Measurements from ENCODE around the gene PRKCB.
"Not testable (repeated sequence)": the region's sequence is repeated elsewhere in the genome, so short reads cannot be mapped to it uniquely, and the experiment has no call there.

PRKCB gene

GRCh38 chr16:24132048-24132796 is 296.4 kb downstream of the PRKCB start:
- no peak for DNase-seq (ENCODE audit: low read depth in 3 of 3)

GRCh38 chr16:24132797-24133155 is 297.0 kb downstream of the PRKCB start:
- DNase-seq (ENCODE audit: low read depth in 3 of 3), result no peak

GRCh38 chr16:24135624-24136565 is 300.1 kb downstream of the PRKCB start:
- DNase-seq (ENCODE audit: low read depth in 3 of 3), result no peak

- no peak for DNase-seq (ENCODE audit: low read depth in 3 of 3)
These were observed 302.2 kb downstream of the PRKCB start for GRCh38 chr16:24138024-24138423.

- DNase-seq (ENCODE audit: low read depth in 3 of 3), result no peak
These were observed 302.8 kb downstream of the PRKCB start for GRCh38 chr16:24138575-24138974.

- DNase-seq (ENCODE audit: low read depth in 3 of 3), result no peak
These were observed 303.5 kb downstream of the PRKCB start for GRCh38 chr16:24139282-24139681.

- DNase-seq (ENCODE audit: low read depth in 3 of 3), result no peak
These were observed 304.9 kb downstream of the PRKCB start for GRCh38 chr16:24140730-24141129.

GRCh38 chr16:24141466-24141865 is 305.7 kb downstream of the PRKCB start:
- no peak for DNase-seq (ENCODE audit: low read depth in 3 of 3)

- DNase-seq (ENCODE audit: low read depth in 3 of 3), result no peak
These were observed 306.1 kb downstream of the PRKCB start for GRCh38 chr16:24141917-24142316.

GRCh38 chr16:24145927-24146326 is 310.1 kb downstream of the PRKCB start:
- DNase-seq (ENCODE audit: low read depth in 3 of 3), result no peak

GRCh38 chr16:24146518-24146917 is 310.7 kb downstream of the PRKCB start:
- no peak for DNase-seq (ENCODE audit: low read depth in 3 of 3)

GRCh38 chr16:24149102-24149501 is 313.3 kb downstream of the PRKCB start:
- DNase-seq (ENCODE audit: low read depth in 3 of 3), result no peak

- no peak for DNase-seq (ENCODE audit: low read depth in 3 of 3)
These were observed 314.5 kb downstream of the PRKCB start for GRCh38 chr16:24150282-24150681.

- DNase-seq (ENCODE audit: low read depth in 3 of 3), result no peak
These were observed 315.7 kb downstream of the PRKCB start for GRCh38 chr16:24151482-24151939.

- not testable (repeated sequence) for DNase-seq (ENCODE audit: low read depth in 3 of 3)
These were observed 316.3 kb downstream of the PRKCB start for GRCh38 chr16:24152048-24152447.

GRCh38 chr16:24152826-24153225 is 317.0 kb downstream of the PRKCB start:
- DNase-seq (ENCODE audit: low read depth in 3 of 3), result no peak

- DNase-seq (ENCODE audit: low read depth in 3 of 3), result no peak
These were observed 321.0 kb downstream of the PRKCB start for GRCh38 chr16:24156777-24157176.

GRCh38 chr16:24163935-24164334 is 328.2 kb downstream of the PRKCB start:
- no peak for DNase-seq (ENCODE audit: low read depth in 3 of 3)

GRCh38 chr16:24164416-24164815 is 328.6 kb downstream of the PRKCB start:
- no peak for DNase-seq (ENCODE audit: low read depth in 3 of 3)

- DNase-seq (ENCODE audit: low read depth in 3 of 3), result no peak
These were observed 329.5 kb downstream of the PRKCB start for GRCh38 chr16:24165273-24165672.

GRCh38 chr16:24166661-24167528 is 331.1 kb downstream of the PRKCB start:
- no peak for DNase-seq (ENCODE audit: low read depth in 3 of 3)

GRCh38 chr16:24168856-24169255 is 333.1 kb downstream of the PRKCB start:
- DNase-seq (ENCODE audit: low read depth in 3 of 3), result no peak

Data from stimulated activated CD4-positive, alpha-beta T cell treated with anti-CD3 and anti-CD28 coated beads, TNF-alpha, amount 100 ng/mL, for 24 hours (primary cell).